Stimulated activated CD4-positive, alpha-beta T cell treated with anti-CD3 and anti-CD28 coated beads, Interleukin-15, amount 100 ng/mL, for 48 hours (primary cell): ENCODE data around the gene SRP54.
"Not testable (repeated sequence)": the region's sequence is repeated elsewhere in the genome, so short reads cannot be mapped to it uniquely, and the experiment has no call there.

ENCODE experiments used
- DNase-seq, 2 donors: peaks; one replicate each; pipeline ENCODE4 v3.0.0-alpha.2; 2020; ENCODE audit warnings: low read depth in 2 of 2

The SRP54 gene

GRCh38 chr14:34982421-34983147 is at the start of gene SRP54:
Gene SRP54, plus strand, starts transcription at chr14:34982992. Its CDS starts 13,718 bp downstream, at chr14:34996710.
- DNase-seq: peak; percentile 100

- no peak for DNase-seq
Measured at GRCh38 chr14:34933301-34933700, 49.5 kb upstream of the SRP54 start.

- no peak for DNase-seq
Measured at GRCh38 chr14:34935488-34935887, 47.3 kb upstream of the SRP54 start.

- DNase-seq: no peak
Measured at GRCh38 chr14:34937442-34937841, 45.4 kb upstream of the SRP54 start.

GRCh38 chr14:34937876-34938275 is 44.9 kb upstream of the SRP54 start:
- no peak for DNase-seq

- DNase-seq: no peak
Measured at GRCh38 chr14:34943506-34943905, 39.3 kb upstream of the SRP54 start.

- DNase-seq: no peak
Measured at GRCh38 chr14:34944744-34945143, 38.0 kb upstream of the SRP54 start.

GRCh38 chr14:34946699-34947098 is 36.1 kb upstream of the SRP54 start:
- no peak for DNase-seq

- DNase-seq: no peak
Measured at GRCh38 chr14:34951286-34951685, 31.5 kb upstream of the SRP54 start.

- DNase-seq: no peak
Measured at GRCh38 chr14:34956931-34957330, 25.9 kb upstream of the SRP54 start.

GRCh38 chr14:34957771-34958286 is 25.0 kb upstream of the SRP54 start:
- no peak for DNase-seq

GRCh38 chr14:34962106-34962505 is 20.7 kb upstream of the SRP54 start:
- DNase-seq: not testable (repeated sequence)

- DNase-seq: no peak
Measured at GRCh38 chr14:34964977-34965764, 17.6 kb upstream of the SRP54 start.

- DNase-seq: no peak
Measured at GRCh38 chr14:34965912-34966311, 16.9 kb upstream of the SRP54 start.

GRCh38 chr14:34966413-34966812 is 16.4 kb upstream of the SRP54 start:
- DNase-seq: no peak

GRCh38 chr14:34970665-34971064 is 12.1 kb upstream of the SRP54 start:
- DNase-seq: no peak

- no peak for DNase-seq
Measured at GRCh38 chr14:34971381-34971780, 11.4 kb upstream of the SRP54 start.

- DNase-seq: no peak
Measured at GRCh38 chr14:34971801-34972200, 11.0 kb upstream of the SRP54 start.

GRCh38 chr14:34978444-34978843 is 4.3 kb upstream of the SRP54 start:
- DNase-seq: no peak

- no peak for DNase-seq
Measured at GRCh38 chr14:34980337-34980900, 2.4 kb upstream of the SRP54 start.

- DNase-seq: peak; percentile 12 to 15
Measured at GRCh38 chr14:34981743-34982420, 910 bp upstream of the SRP54 start.
